ENCODE results near the gene APCDD1L.

DNA sequence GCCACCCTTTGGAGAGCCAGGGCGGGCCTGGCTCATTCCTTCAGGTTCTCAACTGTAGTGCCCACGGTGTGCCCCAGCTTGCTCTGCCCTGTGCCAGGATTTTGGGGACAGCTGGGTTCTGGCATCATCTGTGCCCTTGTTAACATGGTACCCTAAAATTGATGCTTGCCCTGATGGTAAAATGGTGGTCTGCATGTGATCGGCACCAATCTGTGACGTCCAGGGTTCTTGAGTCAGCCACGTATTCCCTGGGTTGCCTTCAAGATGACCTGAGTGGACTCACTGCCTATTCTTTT is 31.2 kb upstream of the APCDD1L start:
- TF ChIP-seq MXI1 (conservative IDR thresholded peaks at IDR 0.05; ENCODE audit: poor library complexity, severe bottlenecking): no peak
- no peak for TF ChIP-seq CTCF (IDR thresholded peaks at IDR 0.05; ENCODE audit: poor library complexity, severe bottlenecking)
- no peak for TF ChIP-seq SMC3 (conservative IDR thresholded peaks at IDR 0.05; ENCODE audit: poor library complexity)
- TF ChIP-seq, protein P1, sequence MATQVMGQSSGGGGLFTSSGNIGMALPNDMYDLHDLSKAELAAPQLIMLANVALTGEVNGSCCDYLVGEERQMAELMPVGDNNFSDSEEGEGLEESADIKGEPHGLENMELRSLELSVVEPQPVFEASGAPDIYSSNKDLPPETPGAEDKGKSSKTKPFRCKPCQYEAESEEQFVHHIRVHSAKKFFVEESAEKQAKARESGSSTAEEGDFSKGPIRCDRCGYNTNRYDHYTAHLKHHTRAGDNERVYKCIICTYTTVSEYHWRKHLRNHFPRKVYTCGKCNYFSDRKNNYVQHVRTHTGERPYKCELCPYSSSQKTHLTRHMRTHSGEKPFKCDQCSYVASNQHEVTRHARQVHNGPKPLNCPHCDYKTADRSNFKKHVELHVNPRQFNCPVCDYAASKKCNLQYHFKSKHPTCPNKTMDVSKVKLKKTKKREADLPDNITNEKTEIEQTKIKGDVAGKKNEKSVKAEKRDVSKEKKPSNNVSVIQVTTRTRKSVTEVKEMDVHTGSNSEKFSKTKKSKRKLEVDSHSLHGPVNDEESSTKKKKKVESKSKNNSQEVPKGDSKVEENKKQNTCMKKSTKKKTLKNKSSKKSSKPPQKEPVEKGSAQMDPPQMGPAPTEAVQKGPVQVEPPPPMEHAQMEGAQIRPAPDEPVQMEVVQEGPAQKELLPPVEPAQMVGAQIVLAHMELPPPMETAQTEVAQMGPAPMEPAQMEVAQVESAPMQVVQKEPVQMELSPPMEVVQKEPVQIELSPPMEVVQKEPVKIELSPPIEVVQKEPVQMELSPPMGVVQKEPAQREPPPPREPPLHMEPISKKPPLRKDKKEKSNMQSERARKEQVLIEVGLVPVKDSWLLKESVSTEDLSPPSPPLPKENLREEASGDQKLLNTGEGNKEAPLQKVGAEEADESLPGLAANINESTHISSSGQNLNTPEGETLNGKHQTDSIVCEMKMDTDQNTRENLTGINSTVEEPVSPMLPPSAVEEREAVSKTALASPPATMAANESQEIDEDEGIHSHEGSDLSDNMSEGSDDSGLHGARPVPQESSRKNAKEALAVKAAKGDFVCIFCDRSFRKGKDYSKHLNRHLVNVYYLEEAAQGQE (IDR thresholded peaks at IDR 0.05; ENCODE audit: borderline replicate concordance): no peak
- TF ChIP-seq EZH2 (IDR thresholded peaks at IDR 0.05; ENCODE audit: borderline replicate concordance, insufficient read depth, low read length, poor library complexity, severe bottlenecking): no peak

Data from neural cell (in vitro differentiated cells).